HG03135 (cell line): ENCODE data around the gene GCNT3.
"Not testable (repeated sequence)": the region's sequence is repeated elsewhere in the genome, so short reads cannot be mapped to it uniquely, and the experiment has no call there.

ENCODE experiments used
- ATAC-seq: cut with Tn5 transposase; IDR thresholded peaks from one replicate; pipeline ENCODE4 v1.9.1; 2021; ENCODE audit warnings: mild to moderate bottlenecking, moderate library complexity; ENCODE audit not compliant: unreplicated experiment

GCNT3 gene

GRCh38 chr15:59615661-59616060 lies 4.1 kb downstream of the GCNT3 start:
- ATAC-seq = no peak

GRCh38 chr15:59616379-59616778 lies 4.8 kb downstream of the GCNT3 start:
- no peak for ATAC-seq

GRCh38 chr15:59618406-59618805 lies 6.8 kb downstream of the GCNT3 start:
- no peak for ATAC-seq

GRCh38 chr15:59622289-59622688 lies 10.7 kb downstream of the GCNT3 start:
- no peak for ATAC-seq

GRCh38 chr15:59632714-59633113 lies 21.1 kb downstream of the GCNT3 start:
- ATAC-seq = no peak

DNA sequence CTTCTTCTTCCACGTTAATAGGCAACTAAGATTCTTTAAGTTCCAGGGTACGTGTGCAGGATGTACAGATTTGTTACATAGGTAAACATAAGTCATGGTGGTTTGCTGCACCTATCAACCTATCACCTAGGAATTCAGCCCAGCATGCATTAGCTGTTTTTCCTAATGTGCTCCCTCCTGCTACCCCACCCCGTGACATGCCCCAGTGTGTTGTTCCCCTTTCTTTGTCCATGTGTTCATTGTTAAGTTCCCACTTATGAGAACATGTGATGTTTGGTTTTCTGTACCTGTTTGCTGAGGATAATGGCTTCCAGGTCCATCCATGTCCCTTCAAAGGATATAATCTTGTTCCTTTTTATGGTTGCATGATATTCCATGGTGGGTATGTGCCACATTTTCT lies 24.6 kb downstream of the GCNT3 start:
- no peak for ATAC-seq

GRCh38 chr15:59637507-59637906 lies 25.9 kb downstream of the GCNT3 start:
- ATAC-seq = not testable (repeated sequence)

DNA sequence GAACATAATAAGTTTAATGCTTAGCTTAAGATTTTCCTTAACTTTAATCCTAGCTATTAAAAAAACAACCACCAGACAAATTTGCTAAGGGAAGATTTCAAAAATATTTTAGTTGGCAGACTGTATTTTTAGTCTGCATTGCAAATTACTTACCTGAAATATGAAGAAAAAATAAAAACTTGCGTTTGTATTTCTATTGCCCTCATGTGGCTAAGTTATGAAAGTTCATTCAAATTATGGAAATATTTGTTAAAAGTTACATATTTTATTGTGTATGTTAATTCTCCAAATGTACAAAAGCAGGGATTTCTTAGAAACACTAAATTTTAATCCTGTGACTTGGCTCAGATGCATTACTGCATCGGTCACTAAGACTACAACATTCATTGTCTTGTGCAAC lies 30.8 kb downstream of the GCNT3 start:
- ATAC-seq = no peak

GRCh38 chr15:59644756-59645155 lies 33.2 kb downstream of the GCNT3 start:
- no peak for ATAC-seq

GRCh38 chr15:59645812-59646211 lies 34.2 kb downstream of the GCNT3 start:
- ATAC-seq = not testable (repeated sequence)

DNA sequence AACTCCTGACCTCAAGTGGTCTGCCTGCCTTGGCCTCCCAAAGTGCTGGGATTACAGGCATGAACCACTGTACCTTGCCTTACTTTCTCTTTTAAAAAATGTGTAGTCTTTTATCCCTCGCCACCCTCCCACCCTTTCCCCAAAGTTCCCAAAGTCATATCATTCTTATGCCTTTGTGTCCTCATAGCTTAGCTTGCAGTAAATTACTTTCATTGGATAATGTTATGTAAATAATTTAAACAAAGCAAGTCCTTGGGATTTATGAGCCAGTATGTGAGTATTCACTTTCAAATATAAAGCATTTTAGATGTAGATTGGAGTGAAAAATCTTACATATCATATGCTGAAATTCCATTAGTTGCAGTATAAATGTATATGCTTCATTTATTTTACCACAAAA lies 34.7 kb downstream of the GCNT3 start:
- no peak for ATAC-seq

DNA sequence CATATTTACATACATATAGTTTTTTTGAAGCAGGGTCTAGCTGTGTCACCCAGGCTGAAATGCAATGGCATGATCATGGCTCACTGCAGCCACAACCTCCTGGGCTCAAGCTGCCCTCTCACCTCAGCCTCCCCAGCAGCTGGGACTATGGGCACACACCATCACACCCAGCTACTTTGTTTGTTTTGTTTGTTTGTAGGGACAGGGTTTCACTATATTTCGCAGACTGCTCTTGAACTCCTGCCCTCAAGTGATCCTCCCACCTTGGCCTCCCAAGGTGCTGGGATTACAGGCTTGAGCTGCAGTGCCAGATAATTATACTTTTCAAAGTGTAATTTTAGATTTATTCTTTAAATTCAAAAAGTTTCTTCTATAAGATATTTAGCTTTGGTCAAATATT lies 35.5 kb downstream of the GCNT3 start:
- ATAC-seq = no peak

- ATAC-seq = no peak
Measured at GRCh38 chr15:59649603-59650002, 38.0 kb downstream of the GCNT3 start.

DNA sequence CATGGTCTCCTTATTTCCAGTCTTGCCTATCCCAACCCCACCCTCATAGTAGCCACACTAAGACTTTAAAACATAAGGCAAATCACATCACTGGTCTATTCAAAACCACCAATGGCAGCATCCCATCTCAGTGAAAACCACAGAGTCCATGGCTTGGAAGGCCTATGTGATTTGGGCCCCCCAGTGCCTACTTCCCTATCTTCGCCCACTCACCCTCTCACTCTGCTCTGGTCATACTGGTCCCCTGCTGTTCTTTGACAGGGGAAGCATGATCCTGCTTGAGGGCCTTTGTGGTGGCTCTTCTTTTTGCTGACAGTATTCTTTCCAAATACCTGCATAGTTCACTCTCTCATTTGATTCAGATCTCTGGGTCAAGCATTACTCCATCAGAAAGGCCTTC lies 42.5 kb downstream of the GCNT3 start:
- ATAC-seq = no peak

- ATAC-seq = peak; percentile 99
Measured at GRCh38 chr15:59656897-59657634, 45.5 kb downstream of the GCNT3 start, which contains the start of gene GTF2A2. TSS of gene GTF2A2 (minus strand) at chr15:59657515. CDS start at chr15:59652277, 5,238 bp downstream.

GRCh38 chr15:59657635-59658125 lies 46.1 kb downstream of the GCNT3 start:
- ATAC-seq = no peak

GRCh38 chr15:59659366-59659765 lies 47.8 kb downstream of the GCNT3 start:
- ATAC-seq = no peak

GRCh38 chr15:59662260-59662659 lies 50.7 kb downstream of the GCNT3 start:
- no peak for ATAC-seq

GRCh38 chr15:59668556-59668955 lies 57.0 kb downstream of the GCNT3 start:
- ATAC-seq = no peak
